GM12878 (cell line): ENCODE data around the gene C1orf21. TPM values are rescaled to one million over a fixed set of nuclear protein-coding genes. Genes with fewer than 3 reads are reported as not detected.

Source experiments
- ATAC-seq: fragments of 200-7000 bp; cut with Tn5 transposase; 3 replicates; pipeline ENCODE4 v1.9.1; 2020; ENCODE audit warnings: mild to moderate bottlenecking, moderate library complexity
- BruUV-seq: library from RNA; stranded (reverse); fragments of 400-500 nt; replicated peaks from 2 replicates; lab custom pipeline; 2021; lab: Mats Ljungman, UMichigan
- CTCF ChIA-PET: fragments of 300-600 bp; sonication (Branson Sonifier 250); formaldehyde crosslinking; extraction: SDS; loops from one replicate; lab custom pipeline; 2021; ENCODE audit warnings: inconsistent platforms; lab: Yijun Ruan, JAX
- POLR2A ChIA-PET: fragments of 350-600 bp; formaldehyde crosslinking; extraction: SDS; loops from one replicate; lab custom pipeline; 2021; ENCODE audit warnings: inconsistent platforms; lab: Charles Lee
- RAD21 ChIA-PET: fragments of 300-600 bp; sonication (Branson Sonifier 250); formaldehyde crosslinking; loops from one replicate; lab custom pipeline; 2023; ENCODE audit warnings: antibody characterized with exemption; ENCODE audit not compliant: unreplicated experiment; lab: Charles Lee
- SMC1A ChIA-PET: fragments of 300-600 bp; sonication (Branson Sonifier 250); formaldehyde crosslinking; loops from one replicate; lab custom pipeline; 2023; ENCODE audit not compliant: unreplicated experiment, uncharacterized antibody; lab: Charles Lee
- DNase-seq: peaks from one replicate; pipeline ENCODE4 v3.0.0-alpha.2; 2011; ENCODE audit warnings: low read depth, low spot score
- FAIRE-seq: peaks from 3 replicates; lab custom pipeline; 2011; peaks lifted over from hg19 to GRCh38; lab: Jason Lieb, UNC
- H2AFZ ChIP-seq: 2 replicates; pipeline ENCODE4 v1.6.0; 2011; ENCODE audit warnings: low read depth, low read length, control low read depth; ENCODE audit not compliant: control insufficient read depth
- H3K27ac ChIP-seq: 2 replicates; pipeline ENCODE4 v1.5.1; 2011; ENCODE audit warnings: control low read depth; ENCODE audit not compliant: control insufficient read depth, insufficient read depth
- H3K27me3 ChIP-seq, 2 experiments: replicated peaks in 1 of 2; 2 replicates each; pipeline versions ENCODE4 v1.6.0 to v1.6.1; 2011; ENCODE audit warnings: low read length in 1 of 2; ENCODE audit not compliant: control insufficient read depth in 2 of 2, insufficient read depth in 2 of 2
- H3K36me3 ChIP-seq, 2 experiments: 2 replicates each; pipeline ENCODE4 v1.5.1; 2011; ENCODE audit warnings: low read length in 1 of 2; ENCODE audit not compliant: control insufficient read depth in 2 of 2, insufficient read depth in 2 of 2
- H3K4me1 ChIP-seq: 2 replicates; pipeline ENCODE4 v1.6.1; 2011; ENCODE audit warnings: mild to moderate bottlenecking, low read length, moderate library complexity, mixed read lengths; ENCODE audit not compliant: control insufficient read depth, insufficient read depth
- H3K4me2 ChIP-seq: 2 replicates; pipeline ENCODE4 v1.6.0; 2011; ENCODE audit warnings: control low read depth; ENCODE audit not compliant: control insufficient read depth, insufficient read depth
- H3K4me3 ChIP-seq: fragments of 200-600 bp; sonication (generic); 2 replicates; pipeline ENCODE4 v1.5.1; 2016
- H3K79me2 ChIP-seq: 2 replicates; pipeline ENCODE4 v1.6.0; 2011; ENCODE audit warnings: low read length; ENCODE audit not compliant: control insufficient read depth, insufficient read depth
- H3K9ac ChIP-seq: 2 replicates; pipeline ENCODE4 v1.8.0; 2011; ENCODE audit warnings: low read length, control low read depth, mixed read lengths; ENCODE audit not compliant: control insufficient read depth, insufficient read depth
- H3K9me3 ChIP-seq: replicated peaks from 3 replicates; pipeline ENCODE4 v1.5.1; 2011; ENCODE audit warnings: mild to moderate bottlenecking, low read length; ENCODE audit not compliant: control insufficient read depth, insufficient read depth
- H4K20me1 ChIP-seq: 2 replicates; pipeline ENCODE4 v1.6.0; 2011; ENCODE audit not compliant: control insufficient read depth, insufficient read depth
- BACH1 ChIP-seq: fragments of 450-650 bp; IDR thresholded peaks from 2 replicates; pipeline ENCODE4 v1.6.1; 2017; ENCODE audit warnings: mild to moderate bottlenecking, borderline replicate concordance
- CBFB ChIP-seq: IDR thresholded peaks from 2 replicates; pipeline ENCODE4 v1.6.1; 2016; ENCODE audit warnings: antibody characterized with exemption, low read depth
- HCFC1 ChIP-seq: fragments of 150-350 bp; IDR thresholded peaks from 2 replicates; pipeline ENCODE4 v1.6.1; 2014; ENCODE audit warnings: low read length
- NFYB ChIP-seq: IDR thresholded peaks from 2 replicates; pipeline ENCODE4 v1.6.1; 2011; ENCODE audit warnings: low read depth, mild to moderate bottlenecking, low read length, improper control_type of control experiment, moderate library complexity; ENCODE audit not compliant: insufficient read depth
- NR2C2 ChIP-seq: IDR thresholded peaks from 2 replicates; pipeline ENCODE4 v1.6.1; 2011; ENCODE audit warnings: borderline replicate concordance, low read depth; ENCODE audit not compliant: control insufficient read depth, insufficient read length
- WGBS: methylation state at CpG from one replicate; pipeline ENCODE4 v1.1.6; 2016; ENCODE audit warnings: low lambda C conversion rate; ENCODE audit not compliant: insufficient replicate concordance, insufficient coverage; ENCODE audit errors: missing lambda C conversion rate; 5-methylcytosine and 5-hydroxymethylcytosine counted together
- in situ Hi-C: fragments of 300-500 bp; cut with MboI; formaldehyde crosslinking; loops from 9 replicates; pipeline ENCODE4 v1.14.3; 2018; ENCODE audit warnings: mixed read lengths
- intact Hi-C: fragments of 100-400 bp; cut with micrococcal nuclease; formaldehyde crosslinking; loops from one replicate; pipeline ENCODE4 v1.14.2; 2022; ENCODE audit not compliant: unreplicated experiment
- polyA plus RNA-seq, 11 experiments: library from polyadenylated mRNA; depleted of rRNA in 4 of 11; unstranded in 6 of 11; stranded (reverse) in 5 of 11; fragments of >200 nt; fragmentation: Nextera tagmentation in 4 of 11; fragmentation: Illumina TruSeq in 1 of 11; extraction: Ambion mirVana in 4 of 11; extraction: Trizol in 1 of 11; gene quantifications; 1 replicate in 1 of 11; 2 replicates in 10 of 11; pipeline versions ENCODE4 v1.2.1 to v1.2.3, GENCODE V29; 2011 to 2016; ENCODE audit warnings: inconsistent platforms in 2 of 11, missing spikeins in 2 of 11, low read depth in 1 of 11
- total RNA-seq, 4 experiments: library from RNA; depleted of rRNA in 3 of 4; stranded (reverse); fragments of >200 nt in 3 of 4; fragmentation: Illumina TruSeq in 1 of 4; extraction: Trizol in 1 of 4; gene quantifications; 2 replicates each; pipeline versions ENCODE4 v1.2.1 to v1.2.3, GENCODE V29; 2013 to 2021
- TF ChIP-seq, protein P1 (sequence below): IDR thresholded peaks from 2 replicates; pipeline ENCODE4 v1.6.1; 2012; ENCODE audit warnings: low read length, inconsistent platforms
- TF ChIP-seq, protein P2 (sequence below): IDR thresholded peaks from 2 replicates; pipeline ENCODE4 v1.6.1; 2012; ENCODE audit warnings: low read depth, low read length, improper control_type of control experiment

The C1orf21 gene
- total and polyA plus RNA-seq, 10 of the 15 experiments (the other 5 are each of a cell fraction or from before 2014, with no cell fraction given), result 0.03 to 1.6 (median 0.17) TPM; not detected in 3

DNA sequence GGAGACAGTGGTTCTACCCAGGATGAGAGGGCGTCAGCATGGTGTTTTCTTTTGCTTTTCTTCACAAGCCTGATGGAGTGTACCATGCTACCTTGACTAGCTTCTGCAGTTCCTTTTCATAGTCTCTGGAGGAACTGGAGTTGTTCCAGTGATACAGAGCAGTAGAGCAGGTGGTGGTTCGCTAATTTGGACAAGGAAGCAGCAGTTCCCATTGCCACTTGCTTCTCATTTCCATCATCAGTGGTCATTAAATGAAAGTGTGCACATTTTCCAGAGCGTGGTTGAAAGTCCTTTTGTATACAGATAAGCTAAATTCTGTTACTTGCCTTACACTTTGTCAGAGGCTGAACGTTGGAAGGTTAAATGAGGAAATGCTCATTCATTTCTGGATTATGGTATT is 182.3 kb downstream of the C1orf21 start:
- no peaks in the 10 kb centered on the region; a peak in 1 of 4 replicates for H3K27me3 ChIP-seq
- no peak overlapping the region for H3K4me3 ChIP-seq
- ChIA-PET CTCF (no interaction called here), POLR2A (no interaction called here), SMC1A (interaction anchor here (1.1 kb wide), 1 partner anchor 76 kb away, joined by 3 read pairs; no protein-coding TSS in a partner anchor), RAD21 (no interaction called here)
- no peak overlapping the region for H2AFZ ChIP-seq
- no peak for FAIRE-seq
- ATAC-seq, result no peak
- H3K27ac ChIP-seq, result no peak overlapping the region
- no peaks in the 10 kb centered on the region for H4K20me1 ChIP-seq
- no TSS peak for BruUV-seq
- H3K36me3 ChIP-seq, result no peaks in the 10 kb centered on the region
- no peaks in the 10 kb centered on the region for H3K79me2 ChIP-seq
- no peak overlapping the region for H3K4me2 ChIP-seq
- no peak for DNase-seq
- 1% methylated on average over 4 of the region's 4 CpGs for WGBS
- intact Hi-C loops, result loop anchor here (5.0 kb wide), 1 partner anchor 492 kb away; no protein-coding TSS in a partner anchor
- in situ Hi-C loops, result no loop called here
- H3K9ac ChIP-seq, result no peak overlapping the region
- H3K4me1 ChIP-seq, result 0 out of 2 replicates have a peak, but pooled peaks cover 5% of the 10 kb centered on the region
- TF ChIP-seq NR2C2 (no peak), CBFB (no peak), NFYB (no peak), BACH1 (no peak), HCFC1 (no peak)
- TF ChIP-seq, protein P1, sequence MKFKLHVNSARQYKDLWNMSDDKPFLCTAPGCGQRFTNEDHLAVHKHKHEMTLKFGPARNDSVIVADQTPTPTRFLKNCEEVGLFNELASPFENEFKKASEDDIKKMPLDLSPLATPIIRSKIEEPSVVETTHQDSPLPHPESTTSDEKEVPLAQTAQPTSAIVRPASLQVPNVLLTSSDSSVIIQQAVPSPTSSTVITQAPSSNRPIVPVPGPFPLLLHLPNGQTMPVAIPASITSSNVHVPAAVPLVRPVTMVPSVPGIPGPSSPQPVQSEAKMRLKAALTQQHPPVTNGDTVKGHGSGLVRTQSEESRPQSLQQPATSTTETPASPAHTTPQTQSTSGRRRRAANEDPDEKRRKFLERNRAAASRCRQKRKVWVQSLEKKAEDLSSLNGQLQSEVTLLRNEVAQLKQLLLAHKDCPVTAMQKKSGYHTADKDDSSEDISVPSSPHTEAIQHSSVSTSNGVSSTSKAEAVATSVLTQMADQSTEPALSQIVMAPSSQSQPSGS, result no peak
- TF ChIP-seq, protein P2, sequence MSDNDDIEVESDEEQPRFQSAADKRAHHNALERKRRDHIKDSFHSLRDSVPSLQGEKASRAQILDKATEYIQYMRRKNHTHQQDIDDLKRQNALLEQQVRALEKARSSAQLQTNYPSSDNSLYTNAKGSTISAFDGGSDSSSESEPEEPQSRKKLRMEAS, result no peak
- H3K9me3 ChIP-seq, result no peaks in the 10 kb centered on the region
